Activated T-helper 9 cell treated with anti-CD3 and anti-CD28 coated beads, Interleukin-2, amount 50 U/mL, for 16 hours (primary cell): ENCODE results near the gene ADCY2.

Source experiments
- DNase-seq: peaks from one replicate; pipeline ENCODE4 v3.0.0-alpha.2; 2020; ENCODE audit warnings: low read depth

The ADCY2 gene

DNA sequence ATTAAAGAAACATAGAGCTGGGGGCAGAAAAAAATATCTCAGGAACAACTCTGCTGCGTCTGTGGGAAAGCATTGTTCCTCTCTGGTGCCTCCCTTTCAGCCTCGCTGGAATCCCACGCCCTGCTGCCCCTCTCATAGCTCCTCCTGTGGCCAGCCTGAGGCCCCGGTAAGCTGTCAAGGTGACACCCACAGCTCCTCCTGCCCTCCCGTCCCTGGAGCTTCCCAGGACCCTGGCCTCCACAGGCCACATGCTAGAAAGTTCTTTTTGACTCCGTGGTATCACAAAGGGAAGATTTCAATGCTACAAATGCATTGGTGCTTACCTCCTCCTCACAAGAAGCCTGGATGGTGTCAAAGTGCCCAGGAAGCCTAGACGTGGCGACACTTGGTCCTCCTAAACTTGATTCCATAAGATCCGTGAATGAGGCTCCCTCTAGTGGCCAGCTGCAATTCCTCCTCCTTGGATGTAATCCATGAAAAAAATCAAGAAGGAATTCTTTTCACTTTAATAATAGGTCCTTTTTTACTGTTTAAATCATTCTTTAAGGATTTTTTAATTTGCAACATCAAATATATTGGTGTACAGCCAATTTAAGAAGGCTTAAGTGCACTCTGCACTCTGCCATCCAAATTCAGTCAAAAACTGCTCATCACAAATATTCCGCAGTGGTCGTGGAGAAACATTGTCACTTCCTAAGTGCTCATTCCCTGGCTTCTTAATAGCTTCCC is 350.1 kb downstream of the ADCY2 start:
- peak; percentile 11 for DNase-seq

DNA sequence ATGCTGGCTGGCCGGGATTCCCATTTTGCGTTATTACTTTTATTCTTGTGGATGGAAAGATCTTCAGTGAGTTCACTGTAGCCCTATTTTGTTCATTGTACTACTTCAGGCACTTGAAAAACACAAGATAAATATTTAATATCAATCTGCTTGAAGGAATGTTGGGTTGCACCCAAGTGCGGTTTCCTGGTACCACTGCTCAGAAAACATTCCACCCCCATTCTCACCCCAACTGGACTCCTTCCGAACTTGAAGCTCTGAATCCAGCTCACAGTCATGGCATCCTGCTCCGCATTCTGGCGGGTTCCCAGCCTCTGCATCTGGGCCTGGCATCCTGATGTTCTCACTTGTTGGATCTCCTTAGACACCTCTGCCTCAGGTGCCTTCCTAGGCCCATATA is 351.8 kb downstream of the ADCY2 start:
- no peak for DNase-seq

- DNase-seq, result no peak
Observed at GRCh38 chr5:7749626-7750025, 353.7 kb downstream of the ADCY2 start.

GRCh38 chr5:7751874-7752273 is 355.9 kb downstream of the ADCY2 start:
- DNase-seq, result no peak

GRCh38 chr5:7753181-7753580 is 357.2 kb downstream of the ADCY2 start:
- DNase-seq, result no peak

GRCh38 chr5:7753596-7753995 is 357.7 kb downstream of the ADCY2 start:
- no peak for DNase-seq

DNA sequence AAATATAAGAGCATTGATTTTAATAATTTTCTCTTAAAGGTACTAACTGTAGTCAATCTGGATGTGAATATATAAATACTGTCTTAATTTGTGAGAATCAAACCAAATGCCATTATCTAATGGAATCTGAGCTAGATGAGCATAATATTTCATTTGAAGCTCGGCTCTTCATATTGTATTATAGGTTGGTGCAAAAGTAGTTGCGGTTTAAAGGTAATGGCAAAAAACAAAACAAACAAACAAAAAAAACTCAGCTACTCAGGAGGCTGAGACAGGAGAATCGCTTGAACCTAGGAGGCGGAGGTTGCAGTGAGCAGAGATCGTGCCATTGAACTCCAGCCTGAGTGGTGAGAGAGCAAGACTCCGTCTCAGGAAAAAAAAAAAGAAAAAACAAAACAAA is 358.6 kb downstream of the ADCY2 start:
- DNase-seq, result no peak

DNA sequence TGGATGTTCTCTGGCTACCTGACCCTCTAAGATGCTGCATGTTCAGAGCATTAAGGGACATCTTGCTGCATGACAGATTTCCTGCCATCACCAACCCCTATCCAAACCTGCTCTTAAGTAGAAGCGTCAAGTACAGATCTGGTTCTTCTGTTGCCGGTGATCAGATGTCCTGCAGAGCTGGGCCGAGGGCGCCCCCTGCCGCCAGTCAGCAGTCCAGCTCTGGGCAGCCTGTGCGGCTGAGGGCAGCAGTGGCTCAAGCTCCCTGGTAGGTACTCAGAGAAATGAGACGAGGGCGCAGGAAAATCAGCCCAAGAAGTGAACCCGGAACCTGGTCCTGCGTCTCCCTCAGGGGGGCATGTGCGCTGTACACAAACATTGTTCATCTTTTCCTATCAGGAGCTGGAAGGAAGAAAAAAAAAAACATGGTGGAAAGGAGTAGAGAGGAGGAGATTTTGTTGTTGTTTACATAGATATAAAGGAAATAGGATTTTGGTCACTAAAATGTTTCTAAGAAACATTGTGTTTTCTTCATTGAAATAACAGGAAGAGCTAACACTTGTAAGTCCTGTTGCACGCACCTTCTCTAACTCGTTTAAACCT is 359.2 kb downstream of the ADCY2 start:
- DNase-seq, result no peak

- no peak for DNase-seq
Observed at GRCh38 chr5:7755958-7756357, 360.0 kb downstream of the ADCY2 start.

- no peak for DNase-seq
Observed at GRCh38 chr5:7756453-7756852, 360.5 kb downstream of the ADCY2 start.

DNA sequence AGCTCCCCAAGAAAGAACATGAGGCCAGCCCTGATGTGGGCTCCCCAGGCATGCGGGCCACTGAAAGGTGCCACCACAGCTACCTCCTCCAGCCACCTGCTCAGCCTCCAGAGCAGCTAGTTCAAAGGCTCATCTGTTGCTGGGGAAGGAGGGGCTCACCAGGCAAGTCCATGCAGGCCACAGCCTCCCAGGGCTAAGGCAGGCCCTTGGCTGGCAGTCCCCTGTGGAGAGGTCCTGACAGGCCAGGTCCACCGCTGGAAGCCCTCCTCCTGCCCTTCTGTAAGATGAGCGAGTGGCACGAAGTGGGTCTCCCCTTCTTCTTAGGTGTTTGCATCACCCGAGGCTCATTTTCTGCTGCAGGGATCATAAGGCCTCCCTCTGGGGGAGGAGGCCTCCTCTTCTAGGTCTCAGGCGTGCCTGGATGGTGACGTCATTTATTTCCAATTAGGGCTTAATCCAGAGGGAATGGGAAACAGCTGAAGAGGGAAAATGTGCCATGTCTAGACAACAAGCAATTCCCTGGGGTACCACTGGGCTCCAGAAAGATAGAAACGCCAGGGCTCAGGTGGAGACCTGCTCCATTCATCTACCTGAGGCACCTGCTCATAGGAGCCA is 363.4 kb downstream of the ADCY2 start:
- no peak for DNase-seq

GRCh38 chr5:7759951-7760580 is 364.1 kb downstream of the ADCY2 start:
- no peak for DNase-seq

- DNase-seq, result no peak
Observed at GRCh38 chr5:7762267-7762666, 366.3 kb downstream of the ADCY2 start.

DNA sequence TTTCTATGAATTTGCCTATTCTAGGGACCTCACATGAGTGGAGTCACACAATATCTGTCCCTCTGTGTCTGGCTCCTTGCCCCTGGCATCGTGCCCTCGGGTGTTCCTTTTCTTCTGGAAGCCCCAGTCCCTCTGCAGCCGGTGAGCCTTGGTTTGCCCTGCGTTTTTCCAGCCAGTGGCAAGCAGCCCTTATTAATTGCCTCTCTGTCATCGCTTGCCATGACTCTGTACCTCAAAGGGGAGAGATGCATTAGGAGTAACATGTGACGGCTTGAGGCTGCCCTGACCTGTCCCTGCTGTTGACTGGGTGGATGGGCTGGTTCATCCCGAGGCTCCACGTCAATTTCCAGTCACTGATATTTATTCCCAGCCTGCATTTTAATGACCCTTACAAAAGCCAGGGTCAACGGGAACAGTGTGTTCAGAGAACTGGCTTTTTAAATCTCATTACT is 367.7 kb downstream of the ADCY2 start:
- no peak for DNase-seq

GRCh38 chr5:7764452-7764851 is 368.5 kb downstream of the ADCY2 start:
- no peak for DNase-seq

- DNase-seq, result no peak
Observed at GRCh38 chr5:7770436-7770835, 374.5 kb downstream of the ADCY2 start.

DNA sequence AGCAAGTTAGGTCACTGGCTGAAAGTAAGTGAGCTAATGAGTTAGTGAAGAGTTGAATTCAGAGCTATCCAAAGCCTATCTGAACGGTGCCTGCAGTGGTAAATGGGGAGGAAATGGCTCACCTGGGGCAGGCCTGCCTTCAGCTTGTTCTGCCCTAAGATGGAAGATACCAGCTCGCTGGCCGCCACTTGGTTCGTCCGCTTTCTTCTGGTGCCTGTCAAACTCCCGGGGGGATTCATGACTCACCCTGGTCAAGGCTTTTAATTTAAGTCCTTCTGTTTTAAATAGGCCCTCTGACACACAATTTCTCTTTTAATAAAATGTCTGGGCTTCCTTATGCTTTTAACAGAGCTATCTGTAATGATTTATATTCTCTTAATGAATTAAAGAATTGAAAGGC is 376.2 kb downstream of the ADCY2 start:
- no peak for DNase-seq

GRCh38 chr5:7773178-7773577 is 377.2 kb downstream of the ADCY2 start:
- no peak for DNase-seq

DNA sequence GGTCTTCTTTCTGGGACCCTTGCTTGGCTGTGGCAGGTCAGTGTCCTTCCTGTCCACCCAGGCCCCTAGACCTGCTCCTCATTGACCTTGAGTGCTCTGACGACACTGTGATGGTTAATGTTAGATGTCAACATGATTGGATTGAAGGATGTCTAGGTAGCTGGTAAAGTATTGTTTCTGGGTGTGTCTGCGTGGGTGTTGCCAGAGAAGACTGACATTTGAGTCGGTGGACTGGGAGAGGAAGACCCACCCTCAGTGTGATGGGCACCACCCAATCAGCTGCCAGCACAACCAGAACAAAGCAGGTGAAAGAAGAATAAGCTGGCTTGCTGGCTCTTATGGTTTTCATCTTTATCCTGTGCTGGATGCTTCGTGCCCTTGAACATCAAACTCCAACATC is 380.5 kb downstream of the ADCY2 start:
- DNase-seq, result no peak

GRCh38 chr5:7779019-7780005 is 383.4 kb downstream of the ADCY2 start:
- DNase-seq, result no peak

DNA sequence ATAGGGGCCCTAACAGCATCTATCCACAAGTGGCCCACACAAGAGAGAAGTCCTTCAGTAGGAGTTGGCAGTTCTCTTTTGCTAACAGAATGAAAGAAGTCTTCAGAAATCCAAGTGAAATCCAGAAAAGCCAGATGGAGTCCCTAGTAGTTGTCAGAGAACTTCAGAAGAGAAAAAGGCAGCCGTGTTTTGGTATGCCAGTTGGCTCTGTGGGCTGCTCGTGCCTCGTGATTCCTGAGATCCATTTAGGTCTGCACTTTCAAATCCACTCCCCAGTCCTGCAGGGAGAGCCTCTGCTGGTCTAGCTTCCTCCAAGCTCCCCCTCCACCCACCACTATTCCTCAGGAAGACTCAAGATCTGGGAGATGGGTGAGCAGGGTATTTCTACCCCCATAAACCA is 386.0 kb downstream of the ADCY2 start:
- no peak for DNase-seq
